GM19035 (cell line): ENCODE results near the gene SLC5A5.
"Not testable (repeated sequence)": the region's sequence is repeated elsewhere in the genome, so short reads cannot be mapped to it uniquely, and the experiment has no call there.

Experiments used
- ATAC-seq: cut with Tn5 transposase; IDR thresholded peaks from one replicate; pipeline ENCODE4 v1.9.1; 2021; ENCODE audit not compliant: unreplicated experiment

The SLC5A5 gene

DNA sequence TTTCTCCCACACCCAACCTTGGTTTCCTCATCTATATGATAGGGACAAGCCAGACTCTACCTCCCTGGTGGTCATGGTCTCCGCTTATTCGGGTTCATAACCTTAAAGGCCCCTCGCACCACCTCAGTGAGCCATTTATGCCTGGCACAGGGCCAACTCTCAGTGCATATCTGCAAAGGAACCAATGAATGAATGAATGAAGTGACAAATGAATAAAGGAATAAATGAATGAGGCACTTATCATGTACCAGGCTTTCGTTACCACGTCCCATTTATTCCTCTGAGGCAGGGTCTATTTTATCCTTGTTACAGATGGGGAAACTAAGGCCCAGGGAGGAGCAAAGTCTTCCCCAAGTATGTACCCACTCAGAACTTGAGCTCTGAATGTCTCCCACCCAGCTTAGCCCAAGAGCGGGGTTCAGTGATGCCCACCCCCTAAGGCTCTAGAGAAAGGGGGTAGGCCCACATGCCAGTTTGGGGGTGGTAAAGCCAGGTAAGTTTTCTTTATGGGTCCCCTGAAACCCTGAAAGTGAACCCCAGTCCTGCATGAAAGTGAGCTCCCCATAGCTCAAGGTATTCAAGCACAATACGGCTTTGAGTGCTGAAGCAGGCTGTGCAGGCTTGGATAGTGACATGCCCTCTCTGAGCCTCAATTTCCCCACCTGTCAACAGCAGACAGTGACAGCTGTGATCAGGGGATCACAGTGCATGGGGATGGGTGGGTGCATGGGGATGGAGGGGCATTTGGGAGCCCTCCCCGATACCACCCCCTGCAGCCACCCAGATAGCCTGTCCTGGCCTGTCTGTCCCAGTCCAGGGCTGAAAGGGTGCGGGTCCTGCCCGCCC is 490 bp upstream of the SLC5A5 start:
- no peak for ATAC-seq

DNA sequence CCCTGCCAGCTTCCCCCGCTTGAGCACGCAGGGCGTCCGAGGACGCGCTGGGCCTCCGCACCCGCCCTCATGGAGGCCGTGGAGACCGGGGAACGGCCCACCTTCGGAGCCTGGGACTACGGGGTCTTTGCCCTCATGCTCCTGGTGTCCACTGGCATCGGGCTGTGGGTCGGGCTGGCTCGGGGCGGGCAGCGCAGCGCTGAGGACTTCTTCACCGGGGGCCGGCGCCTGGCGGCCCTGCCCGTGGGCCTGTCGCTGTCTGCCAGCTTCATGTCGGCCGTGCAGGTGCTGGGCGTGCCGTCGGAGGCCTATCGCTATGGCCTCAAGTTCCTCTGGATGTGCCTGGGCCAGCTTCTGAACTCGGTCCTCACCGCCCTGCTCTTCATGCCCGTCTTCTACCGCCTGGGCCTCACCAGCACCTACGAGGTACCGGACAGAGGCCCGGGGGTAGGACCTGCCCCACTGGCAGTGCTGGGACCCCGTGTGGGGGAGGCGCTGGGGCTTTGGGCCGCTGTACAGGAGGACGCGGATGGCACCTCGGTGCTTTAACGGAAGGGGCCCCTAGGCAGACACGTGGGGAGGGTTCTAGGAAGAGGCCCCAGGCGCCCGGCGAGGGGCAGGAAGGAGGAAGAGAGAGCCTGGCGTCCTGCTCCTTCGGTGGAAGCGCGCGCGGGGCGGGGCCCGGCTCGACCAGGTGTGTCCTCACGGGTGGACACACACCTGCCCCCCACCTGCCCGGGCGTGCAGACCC is 681 bp downstream of the SLC5A5 start:
- no peak for ATAC-seq

DNA sequence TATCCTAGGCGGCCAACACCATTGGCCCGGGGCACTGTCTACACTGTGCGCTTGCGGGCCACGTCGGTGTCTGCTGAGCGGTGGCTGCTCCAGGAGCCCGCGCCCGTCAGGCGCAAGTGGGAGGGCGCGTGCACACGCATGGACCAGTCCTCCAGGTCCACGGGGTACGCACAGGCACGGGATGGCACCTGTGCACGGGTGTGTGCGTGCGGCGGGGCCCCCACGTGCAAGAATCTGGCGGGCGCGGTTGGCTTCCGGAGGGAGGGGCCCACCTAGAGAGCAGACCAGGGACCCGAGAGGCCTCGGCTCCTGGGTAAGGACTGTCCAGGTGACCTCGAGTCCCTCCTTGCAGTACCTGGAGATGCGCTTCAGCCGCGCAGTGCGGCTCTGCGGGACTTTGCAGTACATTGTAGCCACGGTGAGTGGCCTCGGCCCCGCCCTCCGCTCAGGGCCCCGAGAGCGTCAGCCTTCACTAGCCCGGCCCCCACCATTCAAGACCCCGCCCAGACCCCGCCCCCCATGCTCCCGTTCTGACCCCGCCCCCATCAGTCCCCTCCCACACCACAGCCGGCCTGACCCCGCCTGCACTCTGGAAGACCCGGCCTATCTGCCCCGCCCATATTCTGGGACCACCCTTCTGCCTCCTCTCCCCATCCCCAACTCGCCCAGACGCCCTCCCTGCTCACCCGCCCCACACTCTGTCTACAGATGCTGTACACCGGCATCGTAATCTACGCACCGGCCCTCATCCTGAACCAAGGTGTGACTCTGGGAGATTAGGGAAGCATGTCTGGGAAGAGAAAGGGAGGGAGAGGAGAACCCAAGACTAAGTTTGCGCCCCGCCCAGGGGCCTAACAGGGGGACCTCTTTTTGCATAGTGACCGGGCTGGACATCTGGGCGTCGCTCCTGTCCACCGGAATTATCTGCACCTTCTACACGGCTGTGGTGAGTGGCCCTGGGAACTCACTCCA is 2.3 kb downstream of the SLC5A5 start:
- ATAC-seq: no peak

DNA sequence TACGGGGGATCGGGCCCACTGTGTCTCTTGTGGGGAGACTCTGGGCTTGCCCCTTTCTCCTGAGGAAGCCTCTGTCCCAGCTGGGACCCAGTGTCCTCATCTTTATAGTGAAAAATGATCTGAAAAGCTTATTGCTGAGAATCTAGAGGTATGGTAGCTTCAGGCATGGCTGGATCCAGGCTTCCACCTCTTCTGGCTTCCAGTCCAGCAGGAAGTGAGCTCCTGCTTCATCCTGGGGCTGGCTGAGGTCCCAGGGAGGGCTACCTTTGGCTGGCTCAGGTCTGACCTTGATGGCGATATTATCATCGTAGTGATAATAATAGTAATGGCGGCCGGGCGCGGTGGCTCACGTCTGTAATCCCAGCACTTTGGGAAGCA is 3.0 kb downstream of the SLC5A5 start:
- no peak for ATAC-seq

DNA sequence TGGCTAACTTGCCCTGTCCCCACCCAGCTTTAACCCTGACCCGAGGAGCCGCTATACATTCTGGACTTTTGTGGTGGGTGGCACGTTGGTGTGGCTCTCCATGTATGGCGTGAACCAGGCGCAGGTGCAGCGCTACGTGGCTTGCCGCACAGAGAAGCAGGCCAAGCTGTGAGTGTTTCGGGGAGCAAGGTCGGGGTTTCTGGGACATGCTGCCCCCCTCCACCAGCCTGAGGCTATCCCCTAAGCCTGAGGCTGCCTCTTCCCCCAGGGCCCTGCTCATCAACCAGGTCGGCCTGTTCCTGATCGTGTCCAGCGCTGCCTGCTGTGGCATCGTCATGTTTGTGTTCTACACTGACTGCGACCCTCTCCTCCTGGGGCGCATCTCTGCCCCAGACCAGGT is 6.0 kb downstream of the SLC5A5 start:
- no peak for ATAC-seq

DNA sequence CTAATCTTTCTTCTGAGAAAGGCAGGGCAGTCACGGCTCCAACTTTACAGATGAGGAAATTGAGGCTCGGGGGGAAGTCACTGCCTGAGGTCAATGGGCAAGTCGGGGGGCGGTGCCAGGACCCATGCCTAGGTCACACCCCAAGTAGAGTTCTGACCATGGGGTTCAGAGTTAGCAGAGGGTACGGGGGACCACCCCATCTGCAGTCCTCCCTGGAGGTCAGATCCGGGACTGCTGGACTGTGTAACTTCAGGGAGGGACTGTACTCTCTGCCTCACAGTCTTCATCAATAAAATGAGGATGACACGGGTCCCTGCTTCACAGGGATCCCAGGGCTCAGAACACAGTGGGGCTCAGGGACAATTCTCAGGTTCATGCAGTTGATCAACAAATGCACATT is 7.7 kb downstream of the SLC5A5 start:
- no peak for ATAC-seq

DNA sequence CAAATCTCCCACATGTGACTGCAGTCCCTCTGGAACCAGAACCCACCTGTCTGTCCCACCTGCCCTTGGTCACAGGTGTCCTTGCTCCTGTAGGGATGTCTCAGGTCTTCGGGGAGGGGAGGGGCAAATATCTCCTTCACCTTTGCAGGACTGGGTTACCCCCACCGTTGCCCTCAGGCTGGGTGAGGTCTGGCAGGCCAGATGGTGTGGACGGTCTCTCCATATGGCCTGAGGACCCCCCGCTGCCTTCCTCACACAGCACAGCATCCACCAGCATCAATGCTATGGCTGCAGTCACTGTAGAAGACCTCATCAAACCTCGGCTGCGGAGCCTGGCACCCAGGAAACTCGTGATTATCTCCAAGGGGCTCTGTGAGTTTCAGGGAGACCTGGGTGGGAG is 10.0 kb downstream of the SLC5A5 start:
- no peak for ATAC-seq

DNA sequence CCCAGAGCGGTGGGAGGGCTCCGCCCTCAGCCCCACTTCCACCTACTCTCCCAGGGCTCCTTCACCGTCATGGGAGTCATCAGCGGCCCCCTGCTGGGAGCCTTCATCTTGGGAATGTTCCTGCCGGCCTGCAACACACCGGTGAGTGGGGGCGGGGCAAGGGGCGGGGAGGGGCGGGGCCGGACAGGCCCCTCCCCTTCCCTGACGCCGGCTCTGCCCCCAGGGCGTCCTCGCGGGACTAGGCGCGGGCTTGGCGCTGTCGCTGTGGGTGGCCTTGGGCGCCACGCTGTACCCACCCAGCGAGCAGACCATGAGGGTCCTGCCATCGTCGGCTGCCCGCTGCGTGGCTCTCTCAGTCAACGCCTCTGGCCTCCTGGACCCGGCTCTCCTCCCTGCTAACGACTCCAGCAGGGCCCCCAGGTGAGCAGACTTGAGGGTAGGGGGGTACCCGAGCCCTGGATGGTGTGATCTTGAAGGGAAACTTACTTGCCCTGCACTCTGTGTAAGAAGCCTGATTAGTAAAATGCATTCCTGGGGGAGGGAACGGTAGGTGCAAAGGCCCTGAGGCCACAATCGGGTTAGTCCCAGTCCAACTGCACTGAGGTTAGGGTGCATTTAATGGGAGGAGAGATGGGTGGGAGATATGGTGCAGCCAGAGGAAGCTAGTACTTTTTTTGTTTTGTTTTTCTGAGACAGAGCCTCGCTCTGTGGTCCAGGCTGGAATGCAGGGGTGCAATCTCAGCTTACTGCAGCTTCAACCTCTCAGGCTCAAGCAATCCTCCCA is 12.1 kb downstream of the SLC5A5 start:
- no peak for ATAC-seq

DNA sequence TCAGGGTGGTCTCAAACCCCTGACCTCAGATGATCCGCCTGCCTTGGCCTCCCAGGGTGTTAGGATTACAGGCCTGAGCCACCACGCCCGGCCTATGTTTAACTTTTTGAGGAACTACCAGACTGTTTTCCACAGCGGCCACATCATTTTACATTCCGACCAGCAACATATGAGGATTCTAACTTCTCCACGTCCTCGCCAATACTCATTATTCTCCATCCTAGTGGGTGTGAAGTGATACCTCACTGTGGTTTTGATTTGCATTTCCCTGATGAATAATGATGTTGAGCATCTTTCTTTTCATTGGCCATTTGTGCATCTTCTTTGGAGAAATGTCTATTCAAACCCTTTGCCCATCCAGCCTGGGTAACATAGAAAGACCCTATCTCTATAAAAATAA is 14.8 kb downstream of the SLC5A5 start:
- ATAC-seq: no peak

DNA sequence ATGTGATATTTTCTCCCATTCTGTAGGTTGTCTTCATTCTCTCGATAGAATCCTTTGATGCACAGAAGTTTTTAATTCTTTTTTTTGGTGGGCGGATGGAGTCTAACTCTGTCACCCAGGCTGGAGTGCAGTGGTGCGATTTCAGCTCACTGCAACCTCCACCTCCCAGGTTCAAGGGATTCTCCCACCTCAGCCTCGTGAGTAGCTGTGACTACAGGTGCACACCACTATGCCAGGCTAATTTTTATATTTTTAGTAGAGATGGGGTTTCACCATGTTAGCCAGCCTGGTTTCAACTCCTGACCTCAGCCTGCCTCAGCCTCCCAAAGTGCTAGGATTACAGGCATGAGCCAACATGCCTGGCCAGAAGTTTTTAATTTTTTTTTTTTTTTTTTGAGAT is 15.5 kb downstream of the SLC5A5 start:
- ATAC-seq: not testable (repeated sequence)

DNA sequence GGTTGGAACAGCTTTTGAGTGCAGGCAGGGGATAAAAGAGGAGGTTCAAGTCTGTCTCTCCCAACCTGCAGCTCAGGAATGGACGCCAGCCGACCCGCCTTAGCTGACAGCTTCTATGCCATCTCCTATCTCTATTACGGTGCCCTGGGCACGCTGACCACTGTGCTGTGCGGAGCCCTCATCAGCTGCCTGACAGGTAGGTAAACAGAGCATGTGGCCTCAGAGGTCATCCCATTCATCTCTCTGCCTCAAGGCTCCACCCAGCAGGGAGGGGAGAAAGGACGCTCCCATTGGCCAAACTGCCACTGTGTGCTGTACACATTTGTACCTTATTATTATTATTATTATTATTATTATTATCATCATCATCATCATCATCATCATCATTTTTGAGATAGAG is 16.5 kb downstream of the SLC5A5 start:
- ATAC-seq: no peak

DNA sequence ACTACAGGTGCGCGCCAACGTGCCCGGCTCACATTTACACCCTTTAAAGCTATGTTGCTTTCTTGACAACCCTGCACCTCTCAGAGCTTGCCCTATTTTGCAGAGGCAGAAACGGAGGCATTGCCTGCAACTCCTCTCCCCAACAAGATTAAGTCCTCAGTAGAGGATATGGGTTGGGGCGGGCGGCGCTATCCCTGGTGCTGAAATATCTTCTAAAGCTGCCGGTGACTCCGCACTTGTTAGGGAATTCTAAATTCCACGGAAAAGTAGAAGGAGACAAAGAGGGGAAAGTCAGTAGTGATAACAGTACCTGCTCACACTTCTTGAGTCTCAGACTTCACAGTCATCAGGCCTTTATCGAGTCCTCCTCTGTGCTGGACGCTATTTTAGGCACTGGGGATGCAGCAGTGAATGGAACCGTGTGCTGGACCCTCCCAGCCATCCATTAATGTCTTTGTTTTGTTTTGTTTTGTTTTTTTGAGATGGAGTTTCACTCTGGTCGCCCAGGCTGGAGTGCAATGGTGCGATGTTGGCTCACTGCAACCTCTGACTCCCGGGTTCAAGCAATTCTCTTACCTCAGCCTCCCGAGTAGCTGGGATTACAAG is 18.0 kb downstream of the SLC5A5 start:
- no peak for ATAC-seq

DNA sequence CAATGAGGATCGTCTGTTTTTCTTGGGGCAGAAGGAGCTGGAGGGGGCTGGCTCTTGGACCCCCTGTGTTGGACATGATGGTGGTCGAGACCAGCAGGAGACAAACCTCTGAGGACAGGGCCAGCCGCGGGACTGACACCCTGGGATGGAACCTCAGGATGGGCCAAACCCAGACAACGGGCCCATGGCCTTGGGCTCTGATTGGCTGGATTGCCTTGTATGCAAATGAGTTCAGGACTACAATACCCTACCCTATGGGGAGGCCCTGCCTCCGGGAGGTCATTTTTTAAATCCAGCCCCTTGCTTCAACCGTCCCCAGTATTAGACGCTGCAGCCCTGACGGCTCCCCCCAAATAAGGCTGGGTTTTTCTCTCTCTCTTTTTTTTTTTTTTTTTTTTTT is 22.0 kb downstream of the SLC5A5 start:
- no peak for ATAC-seq

DNA sequence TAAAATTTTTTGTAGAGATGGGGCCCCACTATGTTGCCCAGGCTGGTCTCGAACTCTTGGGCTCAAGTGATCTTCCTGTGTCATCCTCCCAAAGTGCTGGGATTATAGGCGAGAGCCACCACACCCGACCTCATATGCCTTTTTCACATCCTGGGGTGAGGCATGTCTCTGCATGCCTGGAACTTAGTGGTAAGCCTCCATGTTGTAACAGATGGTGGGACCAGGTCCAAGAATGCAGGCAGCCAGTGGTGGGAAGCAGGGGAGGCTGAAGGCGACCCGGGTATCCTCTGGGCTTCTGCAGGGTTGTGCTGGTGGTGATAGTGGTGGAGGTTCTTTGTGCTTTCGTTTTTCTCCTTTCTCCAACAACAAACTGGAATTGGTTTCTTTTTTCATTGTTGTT is 31.0 kb downstream of the SLC5A5 start:
- no peak for ATAC-seq

DNA sequence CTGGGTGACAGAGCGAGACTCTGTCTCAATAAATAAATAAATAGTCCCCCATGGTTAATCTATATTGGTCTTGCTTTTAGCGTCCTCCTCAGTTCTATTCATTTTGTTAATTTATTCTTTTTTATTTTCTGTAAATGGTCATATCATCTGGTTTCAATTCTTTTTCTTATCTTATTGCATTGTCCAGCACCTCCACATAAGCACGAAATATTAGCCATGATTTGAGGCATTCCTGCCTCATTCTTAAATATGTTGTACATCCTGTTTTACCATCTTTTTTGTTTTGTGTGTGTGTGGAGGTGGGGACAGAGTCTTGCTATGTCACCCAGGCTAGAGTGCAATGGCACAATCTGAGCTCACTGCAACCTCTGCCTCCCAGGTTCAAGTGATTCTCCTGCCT is 36.5 kb downstream of the SLC5A5 start:
- ATAC-seq: no peak

DNA sequence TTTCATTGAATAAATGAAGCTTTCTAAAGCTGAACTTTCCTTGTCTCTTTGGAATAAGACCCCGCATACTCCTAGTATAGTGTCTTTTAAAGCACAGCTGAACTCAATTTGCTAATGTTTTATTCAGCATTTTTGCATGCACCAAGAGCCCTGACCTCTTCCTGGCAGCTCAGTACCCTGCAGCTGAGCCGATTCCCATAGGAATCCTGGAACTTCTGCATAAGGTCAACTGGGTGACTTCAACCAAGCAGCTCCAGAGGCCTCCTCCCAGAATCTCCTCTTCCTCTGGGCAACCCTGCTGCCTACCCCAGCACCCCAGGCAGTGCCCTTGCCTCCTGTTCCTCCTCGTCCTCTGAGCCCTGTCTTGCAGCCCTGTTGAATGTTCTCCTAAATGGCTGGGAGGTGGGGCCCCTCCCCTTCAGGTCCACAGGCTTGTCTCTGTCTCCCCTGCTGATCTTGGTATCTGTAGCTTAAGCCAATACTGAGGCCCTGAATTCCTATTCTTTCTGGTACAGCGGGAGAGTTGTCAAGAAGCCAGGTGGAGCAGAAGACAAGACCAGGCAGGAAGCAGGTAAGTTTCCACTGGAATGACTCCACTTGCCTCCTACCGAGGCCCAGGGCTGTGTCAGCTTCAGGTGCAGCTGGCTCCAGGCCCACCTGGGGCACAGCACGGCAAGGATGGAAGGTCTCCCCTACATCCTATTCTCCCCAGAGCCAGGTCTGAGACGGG is 37.4 kb downstream of the SLC5A5 start:
- no peak for ATAC-seq

DNA sequence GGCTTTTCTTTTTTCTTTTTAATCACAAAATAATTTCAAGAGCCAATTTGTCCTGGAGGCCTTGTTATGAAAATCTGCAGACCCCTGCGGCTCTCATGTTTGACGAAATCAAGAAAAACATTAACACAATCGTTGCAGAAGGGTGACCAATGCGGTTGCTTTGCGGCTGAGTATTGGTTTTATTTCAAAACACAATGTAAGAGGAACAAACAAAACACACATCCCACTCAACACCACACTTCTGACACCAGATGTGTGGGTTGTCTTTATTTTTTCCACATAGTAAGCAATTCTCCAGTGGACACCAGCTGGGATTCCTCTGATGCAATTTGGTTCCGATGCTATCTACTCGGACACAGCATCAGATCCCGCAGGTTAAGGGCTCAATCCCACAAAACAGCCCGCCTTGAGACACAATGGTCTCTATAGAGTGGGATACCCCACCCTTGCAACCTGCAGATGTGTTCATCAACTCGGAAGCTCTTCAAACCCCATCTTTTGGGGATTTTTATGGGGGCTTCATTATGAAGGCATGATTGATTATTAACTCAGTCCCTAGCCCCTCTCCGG is 39.1 kb downstream of the SLC5A5 start:
- no peak for ATAC-seq

DNA sequence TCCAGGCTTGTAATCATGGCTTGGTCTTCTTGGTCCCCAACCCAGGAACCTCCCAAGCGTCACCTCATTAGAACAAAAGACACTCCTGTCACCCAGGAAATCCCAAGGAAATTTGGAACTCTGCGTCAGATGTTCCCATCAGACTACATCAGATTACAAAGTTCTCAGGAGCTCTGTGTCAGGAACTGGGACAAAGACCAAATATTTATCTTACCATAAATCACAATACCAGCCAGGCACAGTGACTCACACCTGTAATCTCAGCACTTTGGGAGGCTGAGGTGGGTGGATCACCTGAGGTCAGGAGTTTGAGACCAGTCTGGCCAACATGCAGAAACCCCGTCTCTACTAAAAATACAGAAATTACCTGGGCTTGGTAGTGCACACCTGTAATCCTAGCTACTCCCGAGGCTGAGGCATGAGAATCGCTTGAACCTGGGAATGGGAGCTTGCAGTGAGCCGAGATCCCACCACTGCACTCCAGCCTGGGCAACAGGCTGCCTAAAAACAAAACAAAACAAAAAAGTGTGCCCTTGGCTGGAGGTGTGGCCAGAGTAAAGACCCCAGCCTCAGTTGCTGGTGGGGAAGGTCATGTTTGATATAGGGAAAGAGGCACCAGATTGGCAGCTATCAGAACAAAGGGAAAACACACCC is 44.3 kb downstream of the SLC5A5 start:
- no peak for ATAC-seq

DNA sequence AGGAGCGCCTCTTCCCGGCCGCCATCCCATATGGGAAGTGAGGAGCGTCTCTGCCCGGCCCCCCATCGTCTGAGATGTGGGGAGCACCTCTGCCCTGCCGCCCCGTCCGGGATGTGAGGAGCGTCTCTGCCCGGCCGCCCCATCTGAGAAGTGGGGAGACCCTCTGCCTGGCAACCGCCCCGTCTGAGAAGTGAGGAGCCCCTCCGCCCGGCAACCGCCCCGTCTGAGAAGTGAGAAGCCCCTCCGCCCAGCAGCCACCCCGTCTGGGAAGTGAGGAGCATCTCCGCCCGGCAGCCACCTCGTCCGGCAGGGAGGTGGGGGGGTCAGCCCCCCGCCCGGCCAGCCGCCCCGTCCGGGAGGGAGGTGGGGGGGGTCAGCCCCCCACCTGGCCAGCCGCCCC is 46.4 kb downstream of the SLC5A5 start:
- not testable (repeated sequence) for ATAC-seq
